CD4-positive, CD25-positive, alpha-beta regulatory T cell (primary cell): ENCODE results near the gene CTNNA2. TPM values are rescaled to one million over a fixed set of nuclear protein-coding genes. Genes with fewer than 3 reads are reported as not detected.

Source experiments
- ATAC-seq, 2 donors: fragments of 150-1000 bp; cut with Tn5 transposase; one replicate each; pipeline ENCODE4 v1.10.0; 2021; ENCODE audit warnings: low read depth in 2 of 2, moderate number of reproducible peaks in 2 of 2, moderate library complexity in 1 of 2
- DNase-seq, 3 donors: peaks; one replicate each; pipeline versions ENCODE4 v3.0.0 to v3.0.0-alpha.2; 2012 to 2022; ENCODE audit warnings: mixed read lengths in 1 of 3
- H3K27ac ChIP-seq: one replicate; pipeline ENCODE4 v1.7.0; 2013; ENCODE audit warnings: mild to moderate bottlenecking, low read length; ENCODE audit not compliant: insufficient read depth, poor library complexity, severe bottlenecking
- H3K27me3 ChIP-seq: one replicate; pipeline ENCODE4 v1.7.0; 2013; ENCODE audit warnings: low read length; ENCODE audit not compliant: control insufficient read depth, insufficient read depth
- H3K36me3 ChIP-seq: one replicate; pipeline ENCODE4 v1.7.0; 2013; ENCODE audit warnings: mild to moderate bottlenecking, low read length, moderate library complexity; ENCODE audit not compliant: control insufficient read depth, insufficient read depth
- H3K4me1 ChIP-seq: 2 replicates; pipeline ENCODE4 v1.7.0; 2013; ENCODE audit warnings: mild to moderate bottlenecking, low read length; ENCODE audit not compliant: insufficient read depth, control insufficient read depth, poor library complexity, severe bottlenecking
- H3K4me3 ChIP-seq: one replicate; pipeline ENCODE4 v1.7.0; 2013; ENCODE audit warnings: low read depth, mild to moderate bottlenecking, low read length, moderate library complexity
- H3K9me3 ChIP-seq, 2 experiments: 1 replicate in 1 of 2; 2 replicates in 1 of 2; pipeline ENCODE4 v1.7.0; 2013; ENCODE audit warnings: low read length in 2 of 2, mild to moderate bottlenecking in 1 of 2, moderate library complexity in 1 of 2; ENCODE audit not compliant: control insufficient read depth in 2 of 2
- H3K27ac Mint-ChIP-seq, 3 donors: one replicate each; pipeline ENCODE4 v1.8.0; 2020 to 2022; ENCODE audit warnings: mild to moderate bottlenecking in 3 of 3, mixed read lengths in 3 of 3, moderate library complexity in 2 of 3
- H3K27me3 Mint-ChIP-seq: one replicate; pipeline ENCODE4 v1.8.0; 2022; ENCODE audit warnings: mild to moderate bottlenecking, mixed read lengths
- H3K36me3 Mint-ChIP-seq: one replicate; pipeline ENCODE4 v1.8.0; 2020; ENCODE audit warnings: mixed read lengths
- H3K4me1 Mint-ChIP-seq, 4 donors: one replicate each; pipeline ENCODE4 v1.8.0; 2020 to 2022; ENCODE audit warnings: mixed read lengths in 4 of 4, mild to moderate bottlenecking in 1 of 4
- H3K4me3 Mint-ChIP-seq, 4 donors: one replicate each; pipeline ENCODE4 v1.8.0; 2020 to 2022; ENCODE audit warnings: mild to moderate bottlenecking in 4 of 4, mixed read lengths in 4 of 4, moderate library complexity in 3 of 4
- H3K9me3 Mint-ChIP-seq, 7 donors: one replicate each; pipeline ENCODE4 v1.8.0; 2020 to 2022; ENCODE audit warnings: mixed read lengths in 7 of 7, mild to moderate bottlenecking in 3 of 7, moderate library complexity in 2 of 7
- polyA plus RNA-seq, 4 donors: library from polyadenylated mRNA; unstranded; fragments of 300-500 nt; fragmentation: Illumina TruSeq; gene quantifications; one replicate each; pipeline ENCODE4 v1.2.3, GENCODE V29; 2021
- total RNA-seq: library from RNA; stranded (reverse); gene quantifications from one replicate; pipeline ENCODE4 v1.2.3, GENCODE V29; 2022

Gene CTNNA2
- total and polyA plus RNA-seq, 5 donors from 2014 or later, result not detected

GRCh38 chr2:79860228-79861058 is 347.6 kb downstream of the CTNNA2 start:
- ATAC-seq (no peak), DNase-seq (no peak)
- Histone ChIP-seq H3K36me3 (no peaks in the 10 kb centered on the region), H3K4me3 (no peak overlapping the region), H3K27ac (no peak overlapping the region), H3K9me3 (no peaks in the 10 kb centered on the region), H3K27me3 (no peaks in the 10 kb centered on the region), H3K4me1 (no peaks in the 10 kb centered on the region)
- no peak overlapping the region for H3K27ac Mint-ChIP-seq
- H3K9me3 Mint-ChIP-seq, result peaks cover 0 to 11% (median 7%) of the 10 kb centered on the region in 7 donors
- H3K27me3 Mint-ChIP-seq, result no peaks in the 10 kb centered on the region
- no peak overlapping the region for H3K4me3 Mint-ChIP-seq
- no peaks in the 10 kb centered on the region for H3K4me1 Mint-ChIP-seq
- no peaks in the 10 kb centered on the region for H3K36me3 Mint-ChIP-seq

- H3K9me3 Mint-ChIP-seq, result peaks cover 0 to 9% (median 6%) of the 10 kb centered on the region in 7 donors
- no peaks in the 10 kb centered on the region for H3K27me3 ChIP-seq
Observed at GRCh38 chr2:79861059-79861374, 348.2 kb downstream of the CTNNA2 start.

GRCh38 chr2:79862756-79863155 is 349.9 kb downstream of the CTNNA2 start:
- Histone ChIP-seq H3K9me3 (no peaks in the 10 kb centered on the region), H3K4me1 (no peaks in the 10 kb centered on the region), H3K27me3 (no peaks in the 10 kb centered on the region), H3K27ac (no peak overlapping the region), H3K4me3 (no peak overlapping the region), H3K36me3 (no peaks in the 10 kb centered on the region)
- no peaks in the 10 kb centered on the region for H3K4me1 Mint-ChIP-seq
- H3K27ac Mint-ChIP-seq, result no peak overlapping the region
- H3K27me3 Mint-ChIP-seq, result no peaks in the 10 kb centered on the region
- H3K9me3 Mint-ChIP-seq, result peaks cover 0 to 7% (median 5%) of the 10 kb centered on the region in 7 donors
- no peaks in the 10 kb centered on the region for H3K36me3 Mint-ChIP-seq
- ATAC-seq, result no peak
- DNase-seq, result no peak
- H3K4me3 Mint-ChIP-seq, result no peak overlapping the region

More at GRCh38 chr2:79861059-79861374, 348.2 kb downstream of the CTNNA2 start:
- no peak for ATAC-seq
- Histone ChIP-seq H3K27ac (no peak overlapping the region), H3K4me3 (no peak overlapping the region), H3K4me1 (no peaks in the 10 kb centered on the region), H3K9me3 (no peaks in the 10 kb centered on the region), H3K36me3 (no peaks in the 10 kb centered on the region)
- Mint-ChIP-seq H3K27me3 (no peaks in the 10 kb centered on the region), H3K4me1 (no peaks in the 10 kb centered on the region), H3K27ac (no peak overlapping the region), H3K4me3 (no peak overlapping the region), H3K36me3 (no peaks in the 10 kb centered on the region)
- no peak for DNase-seq

GRCh38 chr2:79872656-79873055 is 359.8 kb downstream of the CTNNA2 start:
- peaks cover 0 to 9% (median 2%) of the 10 kb centered on the region in 7 donors for H3K9me3 Mint-ChIP-seq
- Histone ChIP-seq H3K4me3 (no peak overlapping the region), H3K4me1 (no peaks in the 10 kb centered on the region), H3K27me3 (no peaks in the 10 kb centered on the region), H3K27ac (no peak overlapping the region), H3K9me3 (no peaks in the 10 kb centered on the region), H3K36me3 (no peaks in the 10 kb centered on the region)
- no peak overlapping the region for H3K4me3 Mint-ChIP-seq
- no peaks in the 10 kb centered on the region for H3K4me1 Mint-ChIP-seq
- no peak overlapping the region for H3K27ac Mint-ChIP-seq
- DNase-seq (no peak), ATAC-seq (no peak)
- H3K27me3 Mint-ChIP-seq, result no peaks in the 10 kb centered on the region
- no peaks in the 10 kb centered on the region for H3K36me3 Mint-ChIP-seq

GRCh38 chr2:79874015-79874414 is 361.2 kb downstream of the CTNNA2 start:
- ATAC-seq, result no peak
- no peaks in the 10 kb centered on the region for H3K9me3 ChIP-seq
- H3K4me3 Mint-ChIP-seq, result no peak overlapping the region
- no peak for DNase-seq
- H3K27me3 ChIP-seq, result no peaks in the 10 kb centered on the region
- no peaks in the 10 kb centered on the region for H3K36me3 Mint-ChIP-seq
- no peaks in the 10 kb centered on the region for H3K4me1 Mint-ChIP-seq
- peaks cover 0 to 6% (median 2%) of the 10 kb centered on the region in 7 donors for H3K9me3 Mint-ChIP-seq
- H3K27ac ChIP-seq, result no peak overlapping the region
- no peak overlapping the region for H3K4me3 ChIP-seq
- no peaks in the 10 kb centered on the region for H3K4me1 ChIP-seq
- no peaks in the 10 kb centered on the region for H3K27me3 Mint-ChIP-seq
- H3K27ac Mint-ChIP-seq, result no peak overlapping the region
- H3K36me3 ChIP-seq, result no peaks in the 10 kb centered on the region

GRCh38 chr2:79876430-79876829 is 363.6 kb downstream of the CTNNA2 start:
- Histone ChIP-seq H3K9me3 (no peaks in the 10 kb centered on the region), H3K4me1 (no peaks in the 10 kb centered on the region), H3K36me3 (no peaks in the 10 kb centered on the region), H3K27me3 (no peaks in the 10 kb centered on the region), H3K27ac (no peak overlapping the region), H3K4me3 (no peak overlapping the region)
- no peaks in the 10 kb centered on the region for H3K4me1 Mint-ChIP-seq
- no peak overlapping the region for H3K27ac Mint-ChIP-seq
- peaks cover 2 to 10% (median 6%) of the 10 kb centered on the region in 7 donors for H3K9me3 Mint-ChIP-seq
- no peaks in the 10 kb centered on the region for H3K36me3 Mint-ChIP-seq
- no peaks in the 10 kb centered on the region for H3K27me3 Mint-ChIP-seq
- DNase-seq (no peak), ATAC-seq (no peak)
- H3K4me3 Mint-ChIP-seq, result no peak overlapping the region

- Mint-ChIP-seq H3K27me3 (no peaks in the 10 kb centered on the region), H3K36me3 (no peaks in the 10 kb centered on the region), H3K4me3 (peak overlapping the region in 1 of 4 donors; percentile 45), H3K27ac (no peak overlapping the region), H3K4me1 (no peaks in the 10 kb centered on the region), H3K9me3 (peaks cover 0 to 13% (median 4%) of the 10 kb centered on the region in 7 donors)
- H3K36me3 ChIP-seq, result no peaks in the 10 kb centered on the region
- no peak overlapping the region for H3K4me3 ChIP-seq
- H3K27ac ChIP-seq, result no peak overlapping the region
- no peaks in the 10 kb centered on the region for H3K4me1 ChIP-seq
- ATAC-seq (no peak), DNase-seq (no peak)
- H3K9me3 ChIP-seq, result no peaks in the 10 kb centered on the region
- H3K27me3 ChIP-seq, result no peaks in the 10 kb centered on the region
Observed at GRCh38 chr2:79882548-79882947, 369.7 kb downstream of the CTNNA2 start.

GRCh38 chr2:79887747-79888374 is 375.0 kb downstream of the CTNNA2 start:
- no peak overlapping the region for H3K4me3 Mint-ChIP-seq
- no peak overlapping the region for H3K27ac Mint-ChIP-seq
- H3K9me3 Mint-ChIP-seq, result peaks cover 0 to 5% (median 0%) of the 10 kb centered on the region in 7 donors
- Histone ChIP-seq H3K27me3 (no peaks in the 10 kb centered on the region), H3K4me1 (no peaks in the 10 kb centered on the region), H3K36me3 (no peaks in the 10 kb centered on the region), H3K27ac (no peak overlapping the region), H3K4me3 (no peak overlapping the region), H3K9me3 (no peaks in the 10 kb centered on the region)
- no peaks in the 10 kb centered on the region for H3K4me1 Mint-ChIP-seq
- ATAC-seq (no peak), DNase-seq (peak in 2 of 3 donors; percentile 12 to 47)
- no peaks in the 10 kb centered on the region for H3K36me3 Mint-ChIP-seq
- no peaks in the 10 kb centered on the region for H3K27me3 Mint-ChIP-seq
